HG03159 (cell line): ENCODE data around the gene SPOCK1.
"Not testable (repeated sequence)": the region's sequence is repeated elsewhere in the genome, so short reads cannot be mapped to it uniquely, and the experiment has no call there.

Experiments
- ATAC-seq: cut with Tn5 transposase; IDR thresholded peaks from one replicate; pipeline ENCODE4 v1.9.1; 2021; ENCODE audit warnings: mild to moderate bottlenecking, moderate library complexity; ENCODE audit not compliant: unreplicated experiment

Gene SPOCK1

DNA sequence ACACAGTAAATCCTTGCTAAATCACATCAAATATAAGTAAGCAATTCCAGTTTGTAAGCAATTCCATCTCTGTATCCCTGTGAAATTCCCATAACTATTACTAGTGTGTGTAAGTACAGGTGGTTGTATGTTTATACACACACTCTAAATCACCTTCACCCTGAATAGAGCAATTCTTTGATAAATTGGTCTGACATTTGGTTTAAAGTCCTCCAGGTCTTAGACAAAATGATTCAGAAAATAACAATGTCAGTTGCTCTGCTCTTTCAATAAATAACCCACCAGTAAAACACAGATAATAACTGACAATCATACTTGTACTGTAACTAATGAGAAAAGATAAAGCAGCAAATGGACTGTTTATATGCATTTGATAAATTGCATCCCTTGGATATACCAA, 226.3 kb downstream of the SPOCK1 start:
- no peak for ATAC-seq

DNA sequence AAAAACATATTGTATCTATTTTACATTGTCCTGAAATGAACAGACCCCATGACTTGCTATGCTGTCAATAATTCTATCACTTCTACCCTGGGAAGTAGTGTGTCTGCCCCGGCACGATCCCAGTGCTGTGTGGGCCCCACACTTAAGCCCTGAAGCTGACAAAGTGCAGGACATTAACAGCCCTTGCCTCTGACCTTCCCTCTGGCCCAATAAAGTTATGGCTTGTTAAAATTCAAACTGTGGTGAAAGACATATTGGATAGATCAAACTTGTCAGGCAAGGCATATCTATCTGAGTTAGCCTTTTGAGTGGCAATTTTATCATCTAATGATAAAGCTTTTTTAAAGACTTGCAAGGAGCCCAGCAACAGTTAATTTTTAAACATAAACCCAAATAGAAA, 229.2 kb downstream of the SPOCK1 start:
- no peak for ATAC-seq

DNA sequence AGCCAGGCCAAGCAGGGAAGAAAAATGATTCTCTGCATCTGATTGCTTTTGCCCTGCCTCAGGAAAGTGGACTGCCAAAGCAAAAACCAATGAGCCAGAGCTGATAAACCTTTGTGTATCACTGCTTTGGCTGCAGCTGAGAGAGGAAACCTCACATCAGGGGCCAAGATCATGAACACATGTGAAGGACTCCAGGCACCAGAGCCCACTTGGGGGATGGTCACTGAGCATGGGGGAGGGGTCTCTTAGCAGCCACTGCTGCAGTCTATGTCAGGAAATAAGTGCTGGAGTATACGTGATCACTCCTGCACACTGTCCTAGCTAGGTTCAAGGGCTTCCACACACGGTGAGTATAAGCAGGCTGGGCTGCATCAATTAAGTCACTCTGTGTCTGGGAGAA, 229.9 kb downstream of the SPOCK1 start:
- no peak for ATAC-seq

DNA sequence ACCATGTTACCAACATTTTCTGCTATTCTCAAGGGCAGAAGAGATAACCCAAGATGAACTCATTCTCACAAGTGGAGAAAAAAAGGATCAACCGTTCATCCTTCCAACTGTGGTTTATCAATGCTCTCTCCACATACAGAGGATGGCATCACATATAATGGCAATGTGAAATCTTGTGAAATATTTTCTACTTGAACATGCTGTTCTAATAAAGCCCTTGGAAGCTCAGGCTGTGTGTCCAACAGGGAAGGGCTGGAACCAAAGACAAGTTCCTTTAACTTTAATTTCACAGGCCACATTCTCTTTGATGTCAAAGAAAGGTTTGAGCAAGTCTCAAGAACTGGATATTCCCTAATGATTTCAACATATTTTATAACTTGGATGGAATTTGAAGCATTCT, 230.5 kb downstream of the SPOCK1 start:
- no peak for ATAC-seq

DNA sequence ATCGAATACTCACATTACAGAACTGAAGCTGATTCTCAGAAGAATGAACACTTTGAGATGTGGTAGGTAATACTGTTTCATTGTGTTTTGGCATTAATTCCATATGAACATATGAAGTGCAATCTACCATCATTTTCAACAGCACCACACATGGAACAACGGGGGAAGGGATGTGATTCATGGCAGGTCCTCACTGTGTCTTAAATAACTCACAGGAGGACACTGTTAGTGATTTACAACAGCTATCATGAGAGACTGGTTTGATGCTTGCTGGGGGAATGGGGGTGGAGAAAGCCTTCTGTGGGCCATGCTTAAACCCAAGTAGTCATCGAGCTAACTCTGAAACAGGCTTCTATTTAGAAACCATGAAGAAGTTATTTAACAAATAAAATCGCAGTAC, 232.9 kb downstream of the SPOCK1 start:
- no peak for ATAC-seq

DNA sequence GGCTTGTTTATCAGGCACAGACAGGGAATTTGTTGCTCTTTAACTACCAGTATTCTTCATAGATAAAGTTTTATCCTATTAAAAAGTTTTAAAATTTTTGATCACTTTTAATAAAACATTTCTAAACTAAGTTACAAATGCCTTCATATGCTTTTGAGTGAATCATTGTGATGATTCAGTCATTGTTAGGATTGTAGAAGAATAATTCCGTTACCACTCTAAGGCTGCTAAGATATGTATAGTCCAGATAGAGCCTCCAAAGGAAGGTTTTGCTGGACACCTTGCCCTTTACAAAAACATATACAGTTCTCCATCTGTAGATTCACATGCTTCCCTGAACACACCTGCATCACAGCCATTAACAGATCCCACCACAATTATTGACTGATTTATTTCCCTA, 233.7 kb downstream of the SPOCK1 start:
- ATAC-seq: no peak

DNA sequence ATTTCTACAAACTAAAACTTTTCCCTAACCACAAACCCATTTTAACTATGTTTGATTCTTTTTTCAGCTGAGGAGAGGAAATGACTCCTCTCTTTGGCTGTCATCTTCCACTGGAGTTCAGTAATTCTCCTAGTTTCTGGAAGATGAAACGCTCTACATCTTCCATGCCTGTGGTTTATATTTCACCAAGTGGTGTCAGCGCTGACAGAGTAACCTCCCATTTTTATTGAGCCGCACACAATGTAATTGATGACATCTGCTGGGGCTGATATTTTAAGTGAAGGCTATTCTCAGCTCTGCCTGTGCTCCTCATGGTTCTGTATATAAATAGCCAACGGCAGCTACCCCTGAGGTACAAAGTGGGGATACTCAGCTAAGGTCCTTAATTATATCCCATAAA, 234.6 kb downstream of the SPOCK1 start:
- no peak for ATAC-seq

DNA sequence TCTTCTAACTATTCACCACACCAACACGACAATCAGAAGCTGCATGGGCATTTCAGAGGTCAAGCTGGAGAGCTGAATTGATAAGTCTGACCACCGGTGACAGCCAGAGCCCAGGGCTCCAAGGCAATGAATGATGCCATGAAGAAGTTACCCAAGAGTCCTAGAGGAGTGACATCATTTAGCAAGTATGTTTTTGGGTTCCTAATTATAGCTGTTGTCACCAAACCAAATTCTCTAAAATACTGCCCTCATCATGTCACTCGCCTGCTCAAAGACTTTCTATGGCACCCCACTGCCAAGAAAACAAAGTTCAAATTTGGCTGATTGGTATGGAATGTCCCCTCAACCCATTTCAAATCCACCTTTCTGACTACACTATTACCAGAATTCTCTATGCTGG, 235.1 kb downstream of the SPOCK1 start:
- no peak for ATAC-seq

DNA sequence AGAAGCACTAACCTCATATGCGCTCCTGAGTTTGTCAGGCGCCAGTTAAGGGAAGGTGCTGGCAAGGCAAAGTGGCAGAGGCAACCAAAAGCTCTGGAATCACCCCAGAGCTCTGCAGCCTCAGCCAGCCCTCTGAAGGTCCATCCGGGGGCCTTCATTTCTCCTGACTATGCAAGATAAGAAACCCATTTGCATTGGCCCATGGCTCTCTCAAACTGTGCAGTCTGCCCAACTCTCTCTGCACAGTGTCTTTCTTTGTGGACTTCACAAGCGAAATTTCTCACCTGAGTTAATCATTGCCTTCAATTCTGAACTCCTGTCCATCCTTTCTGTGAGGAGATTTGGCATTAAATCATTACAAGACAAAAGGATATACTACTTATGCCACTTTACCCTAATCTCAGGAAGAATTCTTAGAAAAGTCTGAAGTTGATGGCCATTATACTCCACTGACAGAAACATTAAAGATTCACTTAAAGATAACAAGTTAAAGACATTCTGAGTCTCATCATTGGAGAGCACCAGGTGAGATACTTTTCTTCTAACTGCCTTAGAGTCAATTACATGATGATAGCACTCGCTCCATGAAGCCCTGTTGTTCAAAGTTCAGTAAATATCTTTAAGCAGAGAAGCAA, 235.6 kb downstream of the SPOCK1 start:
- ATAC-seq: no peak

DNA sequence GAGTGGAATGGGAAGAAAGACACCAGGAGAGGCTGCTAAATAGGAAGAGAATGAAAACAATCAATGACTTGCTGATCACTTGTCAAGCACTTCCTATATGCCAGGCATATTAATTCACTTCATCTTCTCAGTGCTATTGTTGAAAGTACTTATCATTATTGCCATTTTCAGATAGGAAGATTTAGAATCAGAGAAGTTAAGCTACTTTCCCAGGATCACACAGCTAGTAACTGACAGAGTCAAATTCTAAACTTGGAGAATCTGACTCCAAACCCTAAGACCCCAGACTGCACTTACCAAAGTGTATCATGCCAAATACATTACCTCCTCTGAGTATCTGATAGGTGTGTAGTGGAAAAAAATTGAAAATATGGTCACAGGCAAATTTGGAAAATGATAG, 236.3 kb downstream of the SPOCK1 start:
- no peak for ATAC-seq

DNA sequence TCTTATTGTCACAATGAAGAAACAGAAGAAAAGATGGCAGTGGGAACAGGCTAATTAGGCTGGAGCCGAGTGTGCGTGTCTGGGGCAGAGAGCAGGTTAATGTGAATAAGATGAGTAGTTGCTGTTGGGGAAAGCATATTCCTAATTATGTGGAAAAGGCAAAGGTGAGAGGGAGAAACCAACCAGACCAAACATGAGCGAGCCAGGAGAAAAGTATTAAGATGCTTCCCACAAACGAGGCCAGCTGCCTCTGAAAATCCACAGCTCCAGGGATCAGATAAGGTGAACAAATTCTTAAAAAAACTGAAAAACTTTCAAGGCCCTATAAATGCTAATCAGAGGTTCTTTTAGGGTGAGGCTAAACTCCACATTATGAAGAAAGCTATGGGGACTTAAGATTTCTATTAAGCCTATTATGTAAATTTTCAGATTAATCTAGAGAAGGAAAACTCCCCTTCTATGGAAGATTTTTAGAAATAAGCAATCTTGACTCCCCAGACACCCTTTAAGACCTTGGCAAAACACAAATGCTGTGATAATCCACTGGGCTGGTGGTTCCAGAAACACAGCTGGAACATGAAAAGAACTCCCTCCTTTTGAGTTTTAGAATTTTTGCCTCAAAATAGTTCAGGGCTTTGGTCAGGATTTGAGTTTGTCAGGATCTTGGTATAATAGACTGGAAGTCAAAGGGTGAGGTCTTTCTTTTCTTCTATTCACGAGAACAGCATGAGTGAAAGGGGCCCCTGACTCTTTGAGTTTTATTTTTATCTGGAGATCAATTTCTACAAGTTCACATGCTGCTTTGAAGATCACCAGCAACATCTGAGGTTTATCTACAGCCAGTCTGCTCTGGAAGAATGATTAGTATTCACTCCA, 238.1 kb downstream of the SPOCK1 start:
- ATAC-seq: no peak

DNA sequence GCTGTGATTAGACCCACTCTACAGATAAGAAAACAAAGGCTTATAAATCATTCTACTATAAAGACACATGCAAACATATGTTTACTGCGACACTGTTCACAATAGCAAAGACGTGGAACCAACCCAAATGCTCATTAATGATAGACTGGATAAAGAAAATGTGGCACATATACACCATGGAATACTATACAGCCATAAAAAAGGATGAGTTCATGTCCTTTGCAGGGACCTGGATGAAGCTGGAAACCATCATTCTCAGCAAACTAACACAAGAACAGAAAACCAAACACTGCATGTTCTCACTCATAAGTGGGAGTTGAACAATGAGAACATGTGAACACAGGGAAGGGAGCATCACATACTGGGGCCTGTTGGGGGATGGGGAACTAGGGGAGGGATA, 240.0 kb downstream of the SPOCK1 start:
- ATAC-seq: not testable (repeated sequence)

DNA sequence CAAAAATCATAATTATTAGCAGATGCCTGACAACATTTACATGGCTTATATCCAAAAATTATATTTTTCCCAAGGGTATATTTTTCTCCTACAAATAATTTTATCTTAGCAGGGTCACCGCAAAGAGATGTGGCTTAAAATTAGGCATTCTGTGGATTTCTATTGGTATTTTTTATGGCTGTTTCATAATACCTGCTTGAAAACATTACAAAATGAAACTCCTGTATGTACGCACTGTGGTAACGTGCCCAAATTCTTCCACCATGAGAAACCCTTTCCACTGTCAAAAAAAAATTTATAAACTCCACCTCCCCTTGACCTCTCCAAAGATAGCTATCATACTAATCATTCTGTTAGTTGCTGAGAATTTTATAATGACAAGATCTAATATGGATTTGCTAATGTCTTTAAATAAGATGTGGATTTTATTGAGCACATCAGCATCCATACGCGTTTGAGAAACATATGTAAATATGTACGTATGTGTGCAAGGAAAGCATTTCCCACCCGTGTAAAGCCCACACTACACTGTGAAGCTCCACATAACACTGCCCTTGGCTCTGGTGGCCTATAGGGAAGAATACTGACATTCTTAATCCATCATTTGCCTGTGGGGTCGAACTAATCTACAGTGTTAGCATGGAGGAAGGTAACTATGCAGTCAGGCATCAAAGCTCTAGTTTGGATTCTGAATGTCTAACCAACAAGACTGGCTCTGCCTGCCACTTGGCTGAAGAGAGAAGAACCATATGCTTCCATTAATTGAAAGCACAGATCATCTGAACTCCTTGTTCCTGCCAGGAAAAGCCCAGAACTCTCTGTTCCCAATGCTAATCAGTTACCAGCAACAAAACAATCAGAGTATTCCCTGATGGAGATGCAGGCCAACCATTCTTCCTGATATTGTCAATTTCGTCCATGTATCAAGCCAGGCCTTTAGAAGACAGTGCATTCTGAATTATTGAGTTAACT, 244.7 kb downstream of the SPOCK1 start:
- no peak for ATAC-seq

DNA sequence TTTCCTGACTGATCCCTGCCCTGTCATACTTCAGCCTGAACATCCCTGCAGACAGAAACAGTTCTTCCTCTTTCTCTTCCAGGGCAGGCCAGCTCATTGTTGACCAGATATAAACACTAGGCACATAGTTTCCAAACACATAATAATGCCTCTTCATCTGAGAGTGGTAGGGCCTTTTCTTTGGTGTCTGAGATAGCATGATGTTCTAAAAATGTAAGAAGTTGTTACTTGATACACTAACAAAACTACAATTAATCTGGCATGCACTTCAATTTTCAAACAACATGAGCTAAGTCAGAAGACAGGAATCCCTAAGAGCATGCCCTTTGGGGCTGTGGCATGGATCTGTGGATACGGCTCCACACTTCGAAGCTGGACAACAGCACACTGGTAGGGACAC, 246.6 kb downstream of the SPOCK1 start:
- ATAC-seq: no peak

DNA sequence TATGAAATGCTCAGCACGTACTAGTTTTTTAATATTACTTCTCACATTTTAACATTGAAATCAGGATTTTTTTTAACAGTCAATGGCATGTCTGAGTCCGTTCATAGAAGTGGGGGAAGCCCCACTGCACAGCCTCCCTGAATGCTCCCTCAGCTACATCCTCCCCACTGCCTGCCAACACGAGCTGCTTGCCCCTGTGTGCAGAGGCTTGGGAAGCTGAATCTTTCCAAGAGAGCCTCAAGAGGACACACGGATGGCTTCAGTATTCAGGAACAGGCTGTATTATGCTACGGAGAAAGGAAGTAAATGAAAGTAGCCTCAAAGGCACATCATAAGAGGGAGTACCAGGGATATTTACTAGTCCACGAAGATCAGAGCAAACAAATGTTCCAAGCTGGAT, 248.7 kb downstream of the SPOCK1 start:
- no peak for ATAC-seq

DNA sequence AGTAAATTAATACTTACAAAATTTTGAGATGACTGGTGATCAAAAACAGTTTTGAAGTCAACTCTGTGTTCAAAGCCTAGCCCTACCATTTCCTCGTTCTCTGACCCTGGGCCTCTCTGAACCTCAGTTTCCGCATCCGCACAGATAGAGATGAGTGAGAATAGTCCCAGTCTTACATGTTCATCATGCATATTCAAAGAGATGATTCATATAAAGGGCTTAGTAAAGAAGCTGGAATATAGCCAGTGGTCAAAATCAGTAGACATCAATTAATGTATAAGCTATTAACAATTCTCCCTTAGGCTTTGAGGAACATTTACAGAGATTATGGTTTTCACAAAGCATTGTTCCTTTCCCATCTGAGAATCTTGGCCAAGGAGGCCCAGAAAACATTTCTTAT, 250.6 kb downstream of the SPOCK1 start:
- ATAC-seq: no peak

DNA sequence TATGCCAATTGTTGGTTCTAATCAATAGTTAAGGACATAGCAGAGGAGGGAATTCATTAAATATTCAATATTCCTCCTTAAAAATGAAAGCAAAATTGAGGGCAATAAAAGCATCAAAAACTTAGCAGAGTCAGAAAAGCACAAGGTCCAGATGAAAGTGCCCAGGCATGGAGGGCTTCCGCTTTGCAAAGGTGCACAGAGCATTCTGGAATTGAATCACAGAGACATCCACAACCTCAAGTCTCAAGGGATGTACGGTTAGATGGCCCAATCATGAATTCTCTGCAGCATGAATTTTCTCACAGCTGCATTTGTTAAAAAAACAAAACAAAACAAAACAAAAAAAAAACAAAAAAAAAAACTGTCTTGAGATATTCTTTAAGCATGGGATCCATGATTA, 253.7 kb downstream of the SPOCK1 start:
- no peak for ATAC-seq

DNA sequence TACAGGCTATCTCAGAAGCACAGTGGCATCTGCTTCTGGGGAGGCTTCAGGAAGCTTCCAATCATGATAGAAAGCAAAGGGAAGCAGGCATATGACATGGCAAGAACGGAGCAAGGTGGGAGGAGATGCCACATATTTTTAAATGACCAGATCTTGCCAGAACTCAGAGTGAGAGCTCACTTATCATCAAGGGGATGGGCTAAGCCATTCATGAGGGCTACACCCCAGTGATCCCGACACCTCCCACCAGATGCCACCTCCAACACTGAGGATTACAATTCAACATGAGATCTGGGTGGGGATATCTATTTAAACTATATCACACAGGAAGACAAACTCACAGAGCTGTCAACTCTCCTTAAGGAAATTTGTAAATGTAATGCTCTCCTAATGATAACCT, 258.8 kb downstream of the SPOCK1 start:
- ATAC-seq: no peak

DNA sequence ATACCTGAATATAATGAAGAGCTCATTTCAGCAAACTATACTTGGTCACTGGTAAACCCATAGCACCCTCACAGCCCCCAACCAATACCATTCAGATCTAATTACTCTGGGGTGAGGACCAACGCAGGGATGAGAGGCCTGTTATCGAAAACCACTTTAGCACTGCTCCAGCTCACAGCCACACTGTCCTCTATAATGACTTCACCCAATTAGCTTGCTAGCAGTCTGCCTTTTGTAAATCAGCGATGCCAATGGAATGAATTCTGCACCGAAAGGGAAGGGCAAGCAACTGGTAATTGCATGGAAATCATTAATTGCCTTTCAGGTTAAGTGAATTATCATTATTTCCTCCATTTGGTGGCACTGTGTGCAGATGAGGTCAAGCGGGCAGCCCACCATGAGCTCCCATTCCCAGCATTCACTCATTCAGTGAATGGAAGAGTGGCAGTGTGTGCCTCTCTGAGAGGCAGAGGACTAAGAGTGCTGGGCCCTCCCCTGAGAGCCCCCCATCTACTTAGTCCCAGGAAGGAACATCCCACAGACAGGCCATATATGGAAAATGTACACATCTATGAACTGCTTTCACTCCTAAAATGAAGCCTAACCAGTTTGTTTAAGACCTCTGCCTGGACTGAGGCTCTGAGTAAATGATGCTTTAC, 262.1 kb downstream of the SPOCK1 start:
- ATAC-seq: no peak

DNA sequence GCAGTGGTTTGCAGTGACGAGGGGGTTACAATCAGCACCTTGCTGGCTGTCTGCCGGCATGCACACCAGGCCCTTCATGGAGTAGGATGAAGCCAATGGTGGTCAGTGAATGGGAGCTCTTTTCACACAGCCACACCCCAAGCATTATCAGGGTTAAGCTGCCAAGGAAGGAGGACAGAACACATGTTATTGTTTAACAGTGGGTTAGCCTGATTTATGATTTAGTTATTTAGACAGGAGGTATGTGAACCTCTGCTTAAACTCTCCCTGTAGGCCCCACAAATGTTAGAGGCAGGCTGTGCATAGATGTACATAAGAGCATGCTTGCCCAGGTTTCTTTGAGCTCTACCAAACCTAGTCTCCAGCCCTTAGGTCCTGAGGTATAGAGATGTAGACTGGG, 262.9 kb downstream of the SPOCK1 start:
- no peak for ATAC-seq
